GM13976 (cell line): ENCODE results near the gene SMIM13.

Experiments used
- DNase-seq: peaks from one replicate; pipeline ENCODE4 v3.0.0; 2012; ENCODE audit warnings: low spot score
- CTCF ChIP-seq: IDR thresholded peaks from 2 replicates; pipeline ENCODE4 v1.5.1; 2012; ENCODE audit warnings: borderline replicate concordance, mild to moderate bottlenecking; ENCODE audit not compliant: insufficient read depth; ENCODE audit errors: extremely low read depth, missing control alignments, control extremely low read depth
- in situ Hi-C: fragments of 300-500 bp; cut with MboI; formaldehyde crosslinking; loops from one replicate; pipeline ENCODE4 v1.12.0; 2022; ENCODE audit warnings: low sequenced_read_pairs, mixed read lengths, inconsistent platforms; ENCODE audit not compliant: unreplicated experiment

Gene SMIM13

GRCh38 chr6:11055127-11055627 is 38.5 kb upstream of the SMIM13 start:
- TF ChIP-seq CTCF: no peak
- in situ Hi-C loops: loop anchor here (25.0 kb wide), 1 partner anchor 568 kb away; no protein-coding TSS in a partner anchor
- no peak for DNase-seq

- TF ChIP-seq CTCF: no peak
- DNase-seq: no peak
- in situ Hi-C loops: loop anchor here (25.0 kb wide), 1 partner anchor 570 kb away; no protein-coding TSS in a partner anchor
Observed at GRCh38 chr6:11056871-11057270, 36.8 kb upstream of the SMIM13 start.

GRCh38 chr6:11058406-11058805 is 35.2 kb upstream of the SMIM13 start:
- TF ChIP-seq CTCF: no peak
- in situ Hi-C loops: loop anchor here (25.0 kb wide), 1 partner anchor 571 kb away; no protein-coding TSS in a partner anchor
- DNase-seq: no peak

- DNase-seq: no peak
- in situ Hi-C loops: loop anchor here (10.0 to 25.0 kb wide), 2 partner anchors 107 to 575 kb away; no protein-coding TSS in a partner anchor
- TF ChIP-seq CTCF: no peak
Observed at GRCh38 chr6:11062083-11062482, 31.6 kb upstream of the SMIM13 start.

- in situ Hi-C loops: loop anchor here (10.0 to 25.0 kb wide), 2 partner anchors 108 to 575 kb away; no protein-coding TSS in a partner anchor
- no peak for TF ChIP-seq CTCF
- no peak for DNase-seq
Observed at GRCh38 chr6:11062715-11063114, 30.9 kb upstream of the SMIM13 start.

- TF ChIP-seq CTCF: no peak
- in situ Hi-C loops: loop anchor here (10.0 to 25.0 kb wide), 2 partner anchors 110 to 578 kb away; no protein-coding TSS in a partner anchor
- no peak for DNase-seq
Observed at GRCh38 chr6:11064836-11065235, 28.8 kb upstream of the SMIM13 start.
